Measurements from ENCODE around the gene STXBP6.

Gene STXBP6

DNA sequence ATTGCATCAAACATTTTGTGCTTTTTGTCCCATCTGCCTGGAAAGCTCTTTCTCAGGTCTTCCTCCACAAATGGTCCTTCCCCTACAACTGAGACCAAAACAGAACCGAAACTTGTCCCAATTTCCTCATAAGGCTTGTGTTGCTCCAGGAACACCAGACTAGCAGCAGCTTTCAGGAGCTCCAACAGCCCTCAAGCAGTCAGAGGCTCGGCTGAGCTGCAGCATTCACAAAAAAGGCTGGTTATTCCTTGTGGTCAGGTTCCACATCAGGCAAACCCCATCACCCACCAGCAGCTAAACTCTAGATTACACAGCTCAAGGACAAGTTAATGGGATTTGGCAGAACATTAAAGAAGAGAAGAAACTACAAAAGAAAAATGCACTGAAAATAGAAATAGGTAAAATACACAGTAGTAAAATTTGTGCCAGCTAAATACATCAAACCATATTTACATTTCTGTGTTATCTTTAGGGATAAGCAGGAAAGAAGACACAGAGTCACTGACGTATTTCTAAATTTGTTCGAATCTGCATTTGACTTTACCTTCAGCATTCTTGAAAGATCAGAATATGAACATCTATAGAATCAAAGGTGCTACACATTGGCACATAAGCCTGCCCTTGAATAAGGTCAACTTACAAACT is 141.2 kb downstream of the STXBP6 start:
- TF ChIP-seq, protein P1, sequence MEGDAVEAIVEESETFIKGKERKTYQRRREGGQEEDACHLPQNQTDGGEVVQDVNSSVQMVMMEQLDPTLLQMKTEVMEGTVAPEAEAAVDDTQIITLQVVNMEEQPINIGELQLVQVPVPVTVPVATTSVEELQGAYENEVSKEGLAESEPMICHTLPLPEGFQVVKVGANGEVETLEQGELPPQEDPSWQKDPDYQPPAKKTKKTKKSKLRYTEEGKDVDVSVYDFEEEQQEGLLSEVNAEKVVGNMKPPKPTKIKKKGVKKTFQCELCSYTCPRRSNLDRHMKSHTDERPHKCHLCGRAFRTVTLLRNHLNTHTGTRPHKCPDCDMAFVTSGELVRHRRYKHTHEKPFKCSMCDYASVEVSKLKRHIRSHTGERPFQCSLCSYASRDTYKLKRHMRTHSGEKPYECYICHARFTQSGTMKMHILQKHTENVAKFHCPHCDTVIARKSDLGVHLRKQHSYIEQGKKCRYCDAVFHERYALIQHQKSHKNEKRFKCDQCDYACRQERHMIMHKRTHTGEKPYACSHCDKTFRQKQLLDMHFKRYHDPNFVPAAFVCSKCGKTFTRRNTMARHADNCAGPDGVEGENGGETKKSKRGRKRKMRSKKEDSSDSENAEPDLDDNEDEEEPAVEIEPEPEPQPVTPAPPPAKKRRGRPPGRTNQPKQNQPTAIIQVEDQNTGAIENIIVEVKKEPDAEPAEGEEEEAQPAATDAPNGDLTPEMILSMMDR (conservative IDR thresholded peaks at IDR 0.05): no peak
- no peak for TF ChIP-seq ZFX (IDR thresholded peaks at IDR 0.05)
- H3K27ac ChIP-seq: no peak overlapping the region

DNA sequence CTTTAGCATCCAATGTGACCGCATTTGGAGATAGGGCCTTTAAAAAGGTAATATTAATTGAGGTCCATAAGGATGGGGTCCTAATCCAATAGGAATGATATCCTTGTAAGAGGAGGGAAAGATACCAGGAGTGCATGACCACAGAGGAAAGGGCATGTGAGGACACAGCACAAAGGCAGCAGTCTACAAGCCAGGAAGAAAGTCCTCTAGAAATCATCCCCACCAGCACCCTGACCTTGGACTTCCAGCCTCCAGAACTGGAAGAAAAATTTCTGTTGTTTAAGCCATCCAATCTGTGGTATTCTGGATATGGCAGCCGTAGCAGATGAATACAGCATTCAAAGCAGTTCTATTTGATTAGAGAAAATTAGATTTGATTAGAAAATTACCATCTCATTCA is 145.4 kb downstream of the STXBP6 start:
- H3K27ac ChIP-seq: no peak overlapping the region
- no peak for TF ChIP-seq ZFX (IDR thresholded peaks at IDR 0.05)
- TF ChIP-seq, protein P1 (conservative IDR thresholded peaks at IDR 0.05): no peak

DNA sequence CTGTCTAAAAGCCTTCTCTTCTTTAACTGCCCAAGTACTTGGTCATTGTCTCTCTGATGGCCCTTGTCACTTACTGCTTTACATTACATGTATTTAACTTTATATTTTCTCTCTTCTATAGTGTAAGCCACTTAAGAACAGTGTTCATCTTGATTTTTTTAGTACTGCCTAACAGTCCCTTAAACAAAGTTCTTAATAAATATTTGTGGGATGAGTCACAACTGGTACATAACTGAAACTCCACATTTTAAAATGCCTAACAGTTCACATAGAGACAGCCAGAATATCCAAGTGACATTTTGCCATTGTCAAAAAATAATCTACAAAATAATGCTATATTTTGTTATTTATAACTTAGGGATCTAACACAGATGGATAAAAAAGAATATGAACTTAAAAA is 146.6 kb downstream of the STXBP6 start:
- TF ChIP-seq, protein P1 (conservative IDR thresholded peaks at IDR 0.05): no peak
- TF ChIP-seq ZFX (IDR thresholded peaks at IDR 0.05): no peak
- no peak overlapping the region for H3K27ac ChIP-seq

- no peak overlapping the region for H3K27ac ChIP-seq
- no peak for TF ChIP-seq ZFX (IDR thresholded peaks at IDR 0.05)
- TF ChIP-seq, protein P1 (conservative IDR thresholded peaks at IDR 0.05): no peak
Measured at GRCh38 chr14:24900269-24901100, 149.5 kb downstream of the STXBP6 start.

DNA sequence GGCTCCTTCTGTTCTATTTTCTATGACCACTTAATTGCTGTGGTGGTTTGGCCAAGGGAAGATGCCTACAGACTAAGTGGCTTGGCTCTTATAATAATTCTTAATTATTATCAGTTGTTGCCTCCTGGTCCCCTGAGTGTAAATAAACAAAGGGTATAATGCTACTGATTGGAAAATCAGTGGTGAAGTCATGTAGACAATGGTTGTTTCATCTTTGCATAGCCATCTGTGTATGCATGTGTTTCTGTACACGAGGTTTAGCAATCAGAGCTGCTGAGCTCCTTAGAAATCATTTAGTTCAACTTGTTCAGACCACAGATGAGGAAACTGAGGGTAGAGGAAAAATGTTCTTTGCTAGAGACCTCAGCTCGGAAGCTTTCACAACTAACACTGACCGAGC is 152.2 kb downstream of the STXBP6 start:
- no peak overlapping the region for H3K27ac ChIP-seq
- no peak for TF ChIP-seq ZFX (IDR thresholded peaks at IDR 0.05)
- TF ChIP-seq, protein P1 (conservative IDR thresholded peaks at IDR 0.05): no peak

DNA sequence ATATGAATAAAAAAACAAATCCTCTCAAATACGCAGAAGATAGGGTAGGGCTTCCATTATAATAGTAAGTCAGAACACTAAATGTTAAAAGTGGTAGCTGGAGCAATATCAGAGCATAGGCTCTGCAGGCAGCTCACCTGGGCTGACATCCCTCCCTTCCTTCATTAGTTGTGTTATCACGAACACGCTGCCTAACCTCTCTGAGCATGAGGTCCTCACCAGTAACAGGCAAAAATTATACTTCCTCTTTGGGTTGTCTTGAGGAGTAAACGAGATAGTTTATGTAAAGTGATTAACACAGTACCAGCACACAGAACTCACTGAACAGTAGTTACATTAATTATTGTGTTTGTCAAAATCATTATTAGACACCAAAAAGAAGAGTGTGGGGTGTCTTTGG is 154.3 kb downstream of the STXBP6 start:
- TF ChIP-seq ZFX (IDR thresholded peaks at IDR 0.05): no peak
- TF ChIP-seq, protein P1 (conservative IDR thresholded peaks at IDR 0.05): no peak
- H3K27ac ChIP-seq: no peak overlapping the region

DNA sequence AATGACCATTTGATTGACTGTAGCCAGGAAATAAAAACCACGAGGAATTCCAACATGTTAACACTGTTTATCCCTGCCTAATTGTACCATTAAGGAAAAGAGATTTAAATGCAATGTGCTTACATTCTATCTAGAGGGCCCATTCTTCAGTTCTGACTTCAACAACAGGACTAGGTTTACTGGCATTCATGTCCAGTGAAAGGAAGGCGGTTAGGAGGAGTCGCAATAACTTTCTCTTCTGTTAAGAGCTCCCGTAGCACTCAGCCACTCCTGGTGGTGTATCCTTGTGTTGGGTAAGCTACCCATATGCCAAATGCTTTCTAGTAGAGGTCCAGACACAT is 154.7 kb downstream of the STXBP6 start:
- H3K27ac ChIP-seq: no peak overlapping the region
- no peak for TF ChIP-seq ZFX (IDR thresholded peaks at IDR 0.05)
- TF ChIP-seq, protein P1 (conservative IDR thresholded peaks at IDR 0.05): no peak

Data from C4-2B (cell line).